ENCODE data around the gene AKNAD1. TPM values are rescaled to one million over a fixed set of nuclear protein-coding genes. Genes with fewer than 3 reads are reported as not detected.
"Not testable (repeated sequence)": the region's sequence is repeated elsewhere in the genome, so short reads cannot be mapped to it uniquely, and the experiment has no call there.

Gene AKNAD1
- total RNA-seq = 1 to 10 TPM in 1 of 2 donors, under 1 TPM in 1; 0.83 to 1.0 TPM
- long read RNA-seq, donor 1 = 0 reads
- long read RNA-seq, donor 2 = 0 reads

- intact Hi-C loops (cut with DNase I) = no loop called here
- no peak for DNase-seq (ENCODE audit: low spot score)
These were observed at the start of gene AKNAD1 for GRCh38 chr1:108856994-108857393. Gene AKNAD1, minus strand, starts transcription at chr1:108857094. Its CDS starts 4,430 bp downstream, at chr1:108852664.

GRCh38 chr1:108901106-108901505, 44.2 kb upstream of the AKNAD1 start:
- no peak for DNase-seq (ENCODE audit: low spot score)
- intact Hi-C loops (cut with DNase I) = no loop called here

DNA sequence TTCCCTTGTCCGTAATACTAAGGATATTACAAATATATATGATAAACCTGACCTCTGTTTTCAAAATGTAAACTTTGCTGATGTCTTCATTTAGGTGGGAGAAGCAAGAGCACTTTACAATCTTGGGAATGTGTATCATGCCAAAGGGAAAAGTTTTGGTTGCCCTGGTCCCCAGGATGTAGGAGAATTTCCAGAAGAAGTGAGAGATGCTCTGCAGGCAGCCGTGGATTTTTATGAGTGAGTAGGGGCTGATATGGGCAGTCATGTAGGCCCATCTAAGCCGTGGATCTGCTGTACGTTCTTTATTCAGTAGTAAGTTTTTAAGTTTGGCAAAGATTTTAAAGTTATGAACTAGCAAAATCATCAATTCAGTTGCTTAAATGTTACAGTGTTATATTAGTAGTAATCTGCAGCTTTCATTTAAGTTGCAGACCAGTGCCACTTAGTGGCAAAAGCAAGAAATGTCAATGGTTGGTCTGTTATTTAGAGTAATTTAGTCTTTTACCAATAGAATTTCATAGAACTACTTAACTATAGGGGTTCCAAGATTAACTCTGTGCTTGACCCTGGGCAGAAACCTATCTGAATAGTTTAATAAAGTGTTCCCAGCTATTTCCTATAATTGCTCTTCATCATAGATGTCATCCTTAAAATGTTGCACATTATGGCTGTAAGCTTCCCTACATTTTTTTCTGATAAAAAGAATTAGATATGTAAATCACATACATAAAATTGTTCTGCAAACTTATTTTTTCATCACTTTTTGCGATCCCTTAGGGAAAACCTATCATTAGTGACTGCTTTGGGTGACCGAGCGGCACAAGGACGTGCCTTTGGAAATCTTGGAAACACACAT, 41.2 kb upstream of the AKNAD1 start:
- DNase-seq (ENCODE audit: low spot score) = no peak

DNA sequence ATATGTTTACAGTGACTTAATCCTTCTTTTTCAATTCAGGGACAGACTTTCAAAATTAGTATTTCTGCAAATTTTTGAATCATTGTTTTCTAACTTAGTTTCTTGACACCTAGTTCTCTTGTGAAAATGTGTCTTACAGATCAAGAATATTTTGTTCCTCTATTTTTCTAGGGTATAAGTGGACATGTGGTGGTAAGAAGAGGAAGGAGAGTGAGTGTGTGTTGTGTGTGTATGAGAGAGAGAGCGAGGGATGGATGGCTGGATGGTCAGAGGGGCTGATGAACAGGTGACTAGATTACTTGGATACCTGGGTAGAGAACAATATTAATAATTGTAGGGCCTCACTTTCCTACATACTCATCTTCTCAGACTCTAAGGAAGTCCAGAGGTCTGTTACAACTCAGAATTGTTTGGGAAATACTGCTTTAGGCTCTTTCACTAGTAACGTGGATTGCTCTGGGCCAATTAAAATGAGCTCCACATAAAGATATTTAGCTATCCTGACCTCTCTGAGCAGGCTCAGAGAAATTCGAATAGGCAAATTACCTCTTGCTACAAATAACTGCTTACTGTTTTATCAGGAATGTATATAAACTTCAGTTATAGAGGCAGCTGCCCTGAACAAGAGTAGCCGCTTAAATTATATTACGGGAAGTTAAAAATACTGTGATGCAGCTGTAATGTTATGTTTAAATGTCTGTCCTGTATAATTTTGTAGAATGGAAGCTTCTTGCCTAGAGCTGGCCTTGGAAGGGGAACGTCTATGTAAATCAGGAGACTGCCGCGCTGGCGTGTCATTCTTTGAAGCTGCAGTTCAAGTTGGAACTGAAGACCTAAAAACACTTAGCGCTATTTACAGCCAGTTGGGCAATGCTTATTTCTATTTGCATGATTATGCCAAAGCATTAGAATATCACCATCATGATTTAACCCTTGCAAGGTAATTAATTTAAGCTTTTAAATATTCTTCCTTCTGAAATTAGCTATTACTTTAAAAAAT, 39.6 kb upstream of the AKNAD1 start:
- intact Hi-C loops (cut with DNase I) = loop anchor here in 1 of 2 donors (10.0 kb wide), 1 partner anchor 72 kb away; no protein-coding TSS in a partner anchor
- DNase-seq (ENCODE audit: low spot score) = no peak

More for the DNA sequence above, 41.2 kb upstream of the AKNAD1 start:
- intact Hi-C loops (cut with DNase I) = loop anchor here (2.0 to 10.0 kb wide), 2 partner anchors 69 to 73 kb away; no protein-coding TSS in a partner anchor

DNA sequence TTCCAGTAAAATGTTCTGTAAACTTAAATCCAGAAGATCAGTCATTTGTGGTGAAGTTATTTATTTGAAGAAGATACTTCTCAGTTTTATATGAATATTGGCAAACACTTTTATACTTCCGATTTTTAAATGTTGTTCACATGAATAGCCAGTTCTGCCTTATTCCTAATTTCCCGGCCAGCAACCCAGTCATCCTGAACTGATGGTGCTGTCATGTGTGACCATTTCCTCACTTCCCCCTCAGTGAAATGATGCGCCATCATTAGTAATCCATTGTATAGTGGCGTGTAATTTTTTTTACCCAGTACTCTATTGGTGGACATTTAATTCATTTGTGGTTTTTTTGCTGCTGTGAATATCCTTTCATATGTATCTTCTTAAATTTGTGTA, 36.2 kb upstream of the AKNAD1 start:
- DNase-seq (ENCODE audit: low spot score) = no peak
- intact Hi-C loops (cut with DNase I) = loop anchor here in 1 of 2 donors (10.0 kb wide), 1 partner anchor 68 kb away; no protein-coding TSS in a partner anchor

DNA sequence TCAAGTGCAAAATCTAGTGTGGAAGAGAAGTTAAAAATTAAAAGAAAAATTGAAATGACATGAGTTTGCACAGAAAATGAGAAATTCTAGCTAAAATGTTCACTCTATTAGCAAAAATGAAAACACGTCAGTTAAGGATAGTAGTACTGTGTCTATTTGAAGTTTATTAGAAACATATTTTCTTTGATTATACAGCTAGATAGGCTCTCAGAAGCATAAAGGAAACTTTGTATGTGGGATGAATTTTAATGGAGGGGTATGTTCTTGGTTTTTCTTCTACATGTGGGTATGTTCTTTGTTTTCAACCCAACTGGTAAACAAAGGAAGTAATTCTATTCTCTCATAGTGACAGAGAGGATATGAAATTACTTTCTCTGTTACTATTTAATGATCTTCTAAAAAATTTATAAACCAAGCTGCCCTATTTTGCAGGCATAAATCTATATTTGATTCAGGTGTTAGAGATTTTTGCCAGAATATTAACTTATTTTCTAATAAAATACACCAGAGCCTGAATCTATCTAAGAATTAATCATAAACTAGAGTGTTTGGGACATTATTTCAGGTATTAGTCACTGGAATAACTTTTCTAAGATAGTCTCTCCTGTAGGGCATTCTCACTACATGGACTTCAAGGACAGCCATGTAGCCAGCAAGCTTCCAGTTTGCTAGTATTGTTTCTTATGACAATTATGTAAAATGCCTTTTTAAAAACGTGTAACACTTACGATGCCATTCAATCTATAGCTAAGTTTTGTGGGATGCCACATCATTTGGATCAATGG, 35.7 kb upstream of the AKNAD1 start:
- intact Hi-C loops (cut with DNase I) = loop anchor here in 1 of 2 donors (10.0 kb wide), 1 partner anchor 68 kb away; no protein-coding TSS in a partner anchor
- no peak for DNase-seq (ENCODE audit: low spot score)

DNA sequence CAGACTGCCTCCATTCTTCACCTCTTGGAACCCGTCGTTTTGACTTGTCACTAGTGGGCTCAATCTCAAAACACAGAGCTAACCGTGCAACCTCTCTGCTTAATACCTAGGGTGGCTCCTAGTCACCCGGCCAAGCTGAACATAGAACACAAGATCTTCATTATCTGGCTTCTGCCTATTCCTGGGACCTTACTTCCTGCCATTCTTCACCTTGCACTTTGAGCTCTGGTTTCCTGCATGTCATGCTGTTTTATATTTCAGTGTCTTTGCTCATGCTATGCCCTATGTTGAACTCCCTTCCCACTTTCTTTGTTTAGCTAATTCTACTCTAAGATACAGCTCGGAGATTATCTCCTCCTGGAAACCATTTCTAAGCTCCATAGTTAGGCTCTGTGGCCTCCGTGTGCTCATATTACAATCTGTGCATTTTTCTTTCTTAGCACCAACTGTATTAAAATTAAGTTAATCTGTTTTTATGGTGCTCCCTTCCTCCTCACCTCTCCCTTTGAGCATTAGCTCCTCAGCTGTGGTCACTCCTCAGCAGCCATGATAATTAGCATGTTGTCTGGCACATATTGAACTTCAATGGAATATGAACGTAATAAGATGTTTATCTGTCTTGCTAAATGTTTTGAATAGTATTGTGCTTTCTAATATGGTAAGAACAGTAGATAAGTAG, 33.0 kb upstream of the AKNAD1 start:
- intact Hi-C loops (cut with DNase I) = loop anchor here in 1 of 2 donors (10.0 kb wide), 1 partner anchor 65 kb away; no protein-coding TSS in a partner anchor
- no peak for DNase-seq (ENCODE audit: low spot score)

DNA sequence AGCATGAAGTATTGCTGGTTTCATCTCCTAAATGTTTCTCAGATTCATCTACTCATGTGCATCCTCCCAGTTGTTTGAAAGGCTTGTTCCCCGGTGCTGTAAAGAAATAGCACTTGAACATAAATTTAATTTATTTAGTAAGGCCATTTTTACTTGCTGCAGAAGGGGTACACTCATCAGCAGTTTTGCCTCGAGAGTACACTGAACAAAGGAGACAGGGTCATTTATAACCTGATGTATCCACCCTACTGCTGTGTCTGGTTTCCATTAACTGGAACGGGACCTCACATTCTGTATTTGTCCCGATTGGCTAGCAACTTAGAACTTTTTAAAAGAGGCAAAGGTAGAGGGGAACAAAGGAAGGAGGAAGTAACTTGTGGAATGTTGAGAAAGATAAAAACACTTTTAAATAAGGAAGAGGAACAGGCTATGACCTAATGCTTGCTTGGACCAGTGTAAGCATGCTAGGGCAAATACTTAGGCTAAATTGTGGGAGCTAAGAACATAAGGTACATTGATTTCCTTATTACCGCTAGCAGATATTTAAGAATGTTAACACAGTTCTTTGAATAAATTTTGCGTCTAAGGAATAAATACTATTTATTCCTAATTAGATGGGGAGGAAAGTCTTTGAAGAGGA, 32.2 kb upstream of the AKNAD1 start:
- intact Hi-C loops (cut with DNase I) = not testable (repeated sequence)

DNA sequence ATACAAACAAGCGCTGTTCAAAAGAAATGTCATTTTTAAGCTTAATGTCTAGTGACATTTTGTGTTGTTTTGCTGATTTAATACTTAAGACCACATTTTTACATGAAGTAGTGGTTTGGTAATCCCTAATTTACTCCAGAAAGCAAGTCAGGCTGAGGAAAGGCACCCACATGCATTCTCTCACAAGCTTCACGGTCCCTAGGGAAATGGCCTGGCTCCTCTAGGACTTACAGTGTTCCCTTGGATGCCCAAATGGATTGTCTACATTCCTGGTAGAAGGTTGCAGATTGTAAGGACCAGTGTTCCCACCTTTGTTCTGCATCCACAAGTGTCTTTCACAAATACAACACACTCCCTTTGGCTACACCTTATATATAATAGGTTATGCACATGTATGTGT, 29.4 kb upstream of the AKNAD1 start:
- no peak for DNase-seq (ENCODE audit: low spot score)
- intact Hi-C loops (cut with DNase I) = no loop called here

More for the DNA sequence above, 32.2 kb upstream of the AKNAD1 start:
- DNase-seq (ENCODE audit: low spot score) = not testable (repeated sequence)

DNA sequence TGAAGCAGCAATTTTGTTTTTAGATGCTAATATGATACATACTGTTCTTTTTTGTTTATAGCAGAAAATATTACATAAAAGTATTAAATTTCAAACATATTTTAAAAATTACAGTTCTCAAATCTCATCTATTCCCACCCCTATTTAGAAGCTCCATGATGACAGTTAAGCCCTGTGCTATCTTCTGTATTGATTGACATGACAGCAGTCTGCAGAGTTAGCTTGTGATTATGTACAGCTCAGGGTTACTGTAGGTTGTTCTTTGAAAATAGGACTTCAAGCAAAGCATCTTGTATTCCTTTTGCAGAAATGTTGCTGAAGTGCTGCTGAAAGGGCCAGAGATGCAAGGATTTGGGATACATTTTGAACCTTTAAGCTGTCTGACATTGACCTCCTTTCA, 28.1 kb upstream of the AKNAD1 start:
- no peak for DNase-seq (ENCODE audit: low spot score)
- intact Hi-C loops (cut with DNase I) = no loop called here

- intact Hi-C loops (cut with DNase I) = no loop called here
- DNase-seq (ENCODE audit: low spot score) = no peak
These were observed 25.9 kb upstream of the AKNAD1 start for GRCh38 chr1:108882837-108883236.

- intact Hi-C loops (cut with DNase I) = no loop called here
These were observed 24.5 kb upstream of the AKNAD1 start for GRCh38 chr1:108881369-108881768.

DNA sequence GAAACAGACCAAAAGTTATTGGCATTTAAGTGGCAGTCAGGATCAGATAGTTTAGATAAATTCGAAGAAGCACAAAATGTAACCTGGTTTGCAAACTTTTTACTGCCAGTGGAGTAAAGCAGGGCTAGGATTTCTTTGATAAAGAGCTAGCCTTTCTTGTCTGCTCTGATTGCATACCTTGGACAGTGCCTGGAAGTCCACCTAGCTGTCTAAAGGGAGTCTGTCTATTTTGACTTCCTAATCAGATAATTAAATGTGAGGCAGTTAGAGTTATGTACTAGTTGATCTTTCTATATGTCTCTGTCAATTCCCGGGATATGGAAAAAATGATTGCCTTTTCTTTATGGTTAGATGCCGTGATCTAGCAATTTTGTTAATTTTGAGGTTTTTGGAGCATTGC, 24.0 kb upstream of the AKNAD1 start:
- intact Hi-C loops (cut with DNase I) = no loop called here

More at GRCh38 chr1:108881369-108881768, 24.5 kb upstream of the AKNAD1 start:
- no peak for DNase-seq (ENCODE audit: low spot score)

GRCh38 chr1:108878678-108879077, 21.8 kb upstream of the AKNAD1 start:
- intact Hi-C loops (cut with DNase I) = no loop called here

More for the DNA sequence above, 24.0 kb upstream of the AKNAD1 start:
- DNase-seq (ENCODE audit: low spot score) = no peak

DNA sequence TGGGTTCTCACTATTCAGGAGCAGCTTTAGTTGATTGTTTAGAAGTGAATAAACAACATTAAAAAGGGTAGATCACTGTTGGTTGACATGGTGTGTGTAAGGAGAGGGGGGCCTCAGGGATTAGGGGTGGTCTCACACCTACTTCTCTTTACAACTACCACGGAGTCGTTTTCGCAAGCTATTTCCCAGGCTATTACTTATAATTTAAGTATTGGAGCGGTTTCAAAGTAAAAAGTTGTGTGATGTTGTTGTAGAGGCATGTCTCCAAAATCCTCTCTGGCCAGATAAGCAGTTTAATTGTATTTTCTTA, 21.2 kb upstream of the AKNAD1 start:
- no peak for DNase-seq (ENCODE audit: low spot score)
- intact Hi-C loops (cut with DNase I) = no loop called here

More at GRCh38 chr1:108878678-108879077, 21.8 kb upstream of the AKNAD1 start:
- DNase-seq (ENCODE audit: low spot score) = no peak

GRCh38 chr1:108877348-108878159, 20.7 kb upstream of the AKNAD1 start:
- no peak for DNase-seq (ENCODE audit: low spot score)
- intact Hi-C loops (cut with DNase I) = loop anchor here in 1 of 2 donors (2.0 kb wide), 1 partner anchor 49 kb away; no protein-coding TSS in a partner anchor
